Measurements from ENCODE around the gene PPP1R1A.

DNA sequence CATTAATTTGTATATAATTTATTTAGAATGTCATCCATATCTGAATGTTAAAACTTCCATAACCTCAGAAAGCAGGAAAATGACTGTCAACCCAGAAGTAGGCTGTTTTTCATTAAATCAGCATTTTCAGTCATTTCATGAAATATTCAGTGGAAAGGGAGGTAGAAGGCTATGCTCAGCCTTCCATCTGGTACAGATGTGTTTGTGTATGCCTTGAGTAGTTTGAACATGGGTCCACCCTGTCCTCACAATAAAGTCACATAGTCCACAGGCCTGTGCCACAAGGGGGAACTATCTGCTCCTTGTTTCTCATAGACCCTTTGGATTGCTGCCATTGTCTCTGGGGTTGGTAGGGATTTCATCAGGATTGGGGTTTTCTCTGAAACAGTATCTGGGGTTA, 37.1 kb upstream of the PPP1R1A start:
- TF ChIP-seq, protein P1, sequence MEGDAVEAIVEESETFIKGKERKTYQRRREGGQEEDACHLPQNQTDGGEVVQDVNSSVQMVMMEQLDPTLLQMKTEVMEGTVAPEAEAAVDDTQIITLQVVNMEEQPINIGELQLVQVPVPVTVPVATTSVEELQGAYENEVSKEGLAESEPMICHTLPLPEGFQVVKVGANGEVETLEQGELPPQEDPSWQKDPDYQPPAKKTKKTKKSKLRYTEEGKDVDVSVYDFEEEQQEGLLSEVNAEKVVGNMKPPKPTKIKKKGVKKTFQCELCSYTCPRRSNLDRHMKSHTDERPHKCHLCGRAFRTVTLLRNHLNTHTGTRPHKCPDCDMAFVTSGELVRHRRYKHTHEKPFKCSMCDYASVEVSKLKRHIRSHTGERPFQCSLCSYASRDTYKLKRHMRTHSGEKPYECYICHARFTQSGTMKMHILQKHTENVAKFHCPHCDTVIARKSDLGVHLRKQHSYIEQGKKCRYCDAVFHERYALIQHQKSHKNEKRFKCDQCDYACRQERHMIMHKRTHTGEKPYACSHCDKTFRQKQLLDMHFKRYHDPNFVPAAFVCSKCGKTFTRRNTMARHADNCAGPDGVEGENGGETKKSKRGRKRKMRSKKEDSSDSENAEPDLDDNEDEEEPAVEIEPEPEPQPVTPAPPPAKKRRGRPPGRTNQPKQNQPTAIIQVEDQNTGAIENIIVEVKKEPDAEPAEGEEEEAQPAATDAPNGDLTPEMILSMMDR (conservative IDR thresholded peaks at IDR 0.05; ENCODE audit: low read length), result no peak
- TF ChIP-seq EZH2phosphoT487 (IDR thresholded peaks at IDR 0.05; ENCODE audit: borderline replicate concordance, low read depth, low read length), result no peak

Data from OCI-LY7 (cell line).